Stimulated activated CD4-positive, alpha-beta T cell treated with anti-CD3 and anti-CD28 coated beads, Interleukin-4, amount 100 ng/mL, for 4 hours (primary cell): ENCODE results near the gene CCDC106.

Experiments
- DNase-seq, 2 experiments: peaks; one replicate each; pipeline ENCODE4 v3.0.0-alpha.2; 2020

The CCDC106 gene

DNA sequence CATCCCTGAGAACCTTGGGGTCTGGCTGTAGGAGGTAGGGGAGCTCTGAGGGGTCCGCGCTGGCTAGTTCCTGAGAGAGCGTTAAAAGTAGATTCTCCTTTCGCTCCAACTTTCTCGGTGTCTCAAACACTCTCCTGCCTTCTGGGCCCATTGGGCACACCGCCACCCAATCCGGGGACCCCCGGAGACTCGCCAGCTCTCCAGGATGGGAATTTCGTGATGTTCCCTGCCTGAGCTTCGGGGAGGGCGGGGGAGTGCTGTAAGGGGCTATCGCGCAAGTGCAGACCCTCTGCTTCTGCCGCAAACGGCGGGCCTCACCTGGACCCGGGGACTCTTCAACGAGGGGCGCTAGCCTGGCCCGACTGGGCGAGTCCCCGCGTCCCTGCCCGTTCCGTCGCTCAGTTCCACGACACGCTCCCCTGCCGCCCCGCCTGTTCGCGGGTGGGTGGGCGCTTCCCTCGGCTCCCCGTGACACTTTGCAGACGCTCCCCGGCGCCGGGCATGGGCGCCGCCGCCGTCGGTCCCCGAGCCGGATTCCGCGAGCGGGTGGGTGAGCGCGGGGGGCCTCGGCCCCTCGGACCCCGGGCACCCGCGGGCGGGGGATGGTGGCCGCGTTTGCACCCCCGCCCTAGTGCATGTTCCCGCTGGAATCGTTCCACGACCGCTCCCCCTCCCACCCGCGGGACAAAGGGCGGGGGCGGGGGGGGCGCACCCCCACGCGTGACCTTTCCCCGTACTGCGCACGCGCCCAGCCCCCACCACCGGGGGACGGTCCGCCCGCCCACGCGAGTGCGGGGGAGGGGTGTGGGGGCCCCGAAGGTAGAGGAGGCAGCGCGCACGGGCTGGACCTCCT lies at the start of gene CCDC106:
Gene CCDC106, plus strand, starts transcription at position 481 of the 853 bp plus-strand sequence. CDS start 835 bp downstream, outside the sequence.
- DNase-seq: peak; percentile 59 to 64

DNA sequence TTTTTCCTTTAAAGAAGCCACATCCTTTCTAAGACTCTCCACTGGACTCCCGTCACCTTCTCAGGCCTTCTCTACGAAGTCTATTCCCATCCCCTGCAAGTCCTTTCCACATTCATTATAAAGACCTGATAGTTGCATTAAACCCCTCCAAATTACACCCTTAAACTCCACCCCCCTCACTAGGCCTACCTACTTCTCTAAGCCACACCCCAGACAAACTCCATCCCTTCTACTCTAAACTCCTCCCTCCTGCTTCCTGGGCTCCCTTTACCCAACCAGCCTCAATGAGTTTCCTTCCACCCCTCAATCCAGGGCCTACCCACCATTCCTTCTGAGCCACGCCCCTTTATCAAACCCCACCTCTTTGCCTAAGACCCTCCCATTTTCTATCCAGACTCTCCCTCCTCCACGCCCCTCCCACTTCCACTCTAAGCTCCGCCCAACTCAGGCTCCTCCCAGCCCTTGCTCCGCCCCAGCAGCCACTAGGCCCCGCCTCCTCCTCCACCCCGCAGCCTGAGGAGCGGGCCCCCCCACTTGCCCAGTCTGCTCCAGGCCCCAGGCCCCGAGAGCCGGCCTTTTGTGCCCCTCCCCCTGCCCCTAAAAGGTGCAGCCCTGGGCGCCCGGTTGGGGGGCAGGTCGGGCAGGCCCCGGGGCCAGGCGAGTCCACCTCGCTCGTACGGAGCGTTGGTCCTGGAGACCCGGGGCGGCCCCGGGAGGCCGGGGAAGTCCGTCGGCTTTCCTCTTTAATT lies 49.1 kb upstream of the CCDC106 start:
- DNase-seq: peak; percentile 87 to 89

DNA sequence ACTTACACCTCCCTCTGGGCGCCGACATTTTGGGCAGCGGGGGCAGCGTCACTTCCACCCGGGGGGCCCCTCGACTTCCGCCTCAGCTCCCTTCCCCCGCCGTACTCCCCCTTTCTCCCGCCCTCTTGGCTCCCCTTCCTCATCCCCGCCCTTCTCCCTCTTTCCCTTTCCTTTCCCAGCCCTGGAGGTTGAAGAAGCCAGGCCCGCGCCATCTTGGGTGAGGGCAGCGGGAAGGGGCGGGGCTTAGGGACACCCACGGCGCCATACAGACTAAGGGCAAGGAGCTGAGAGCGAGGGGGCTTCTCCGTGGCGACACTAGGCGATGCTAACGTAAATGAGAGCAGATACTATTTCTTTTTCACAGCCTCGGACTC lies 48.6 kb upstream of the CCDC106 start, which contains the start of gene FIZ1:
Gene FIZ1, minus strand, starts transcription at position 50 of the 374 bp plus-strand sequence. CDS start 1,652 bp downstream, outside the sequence.
- peak; percentile 93 to 95 for DNase-seq

DNA sequence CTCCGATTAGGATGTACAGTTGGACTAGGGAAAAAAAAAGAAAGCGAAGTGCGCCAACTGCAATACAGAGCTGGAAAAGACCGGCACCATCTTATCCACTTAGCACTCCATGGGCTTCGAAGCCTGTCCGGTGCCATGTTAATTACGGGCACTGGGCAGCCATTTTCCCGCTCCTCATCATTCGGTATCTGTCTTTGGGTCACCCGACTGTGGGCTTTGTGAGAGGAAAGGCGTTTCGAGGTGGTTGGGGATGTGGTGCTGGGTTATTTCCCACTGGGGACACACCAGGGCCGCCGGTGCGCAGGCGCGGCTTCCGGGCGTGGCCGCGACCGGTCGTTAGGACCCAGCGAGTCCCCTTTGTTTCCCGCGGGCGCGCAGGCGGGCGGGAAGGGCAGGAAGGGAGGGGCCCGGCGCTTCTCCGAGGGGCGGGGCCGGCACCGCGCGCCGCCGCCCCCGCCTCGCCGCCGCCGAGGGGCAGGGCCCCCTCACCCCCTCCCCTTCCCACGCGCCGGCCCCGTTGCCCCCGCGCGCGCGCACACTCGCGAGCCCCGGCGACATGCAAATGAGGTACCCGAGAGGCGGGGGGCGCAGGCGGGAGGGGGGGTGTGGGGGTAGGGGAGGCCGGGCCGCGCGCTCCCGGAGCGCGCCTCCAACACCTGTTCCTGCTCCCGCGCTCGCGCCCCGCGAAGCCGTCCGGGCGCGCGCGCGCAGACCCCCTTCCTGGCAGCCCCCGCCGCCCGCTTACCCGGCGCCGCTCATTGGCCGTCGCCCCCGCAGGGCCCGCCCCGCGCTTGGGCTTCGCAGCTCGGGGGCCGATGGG lies 48.0 kb upstream of the CCDC106 start, which contains the start of gene ZNF524:
Gene ZNF524, plus strand, starts transcription at position 447 of the 820 bp plus-strand sequence. CDS start 1,825 bp downstream, outside the sequence.
- peak; percentile 82 to 84 for DNase-seq

DNA sequence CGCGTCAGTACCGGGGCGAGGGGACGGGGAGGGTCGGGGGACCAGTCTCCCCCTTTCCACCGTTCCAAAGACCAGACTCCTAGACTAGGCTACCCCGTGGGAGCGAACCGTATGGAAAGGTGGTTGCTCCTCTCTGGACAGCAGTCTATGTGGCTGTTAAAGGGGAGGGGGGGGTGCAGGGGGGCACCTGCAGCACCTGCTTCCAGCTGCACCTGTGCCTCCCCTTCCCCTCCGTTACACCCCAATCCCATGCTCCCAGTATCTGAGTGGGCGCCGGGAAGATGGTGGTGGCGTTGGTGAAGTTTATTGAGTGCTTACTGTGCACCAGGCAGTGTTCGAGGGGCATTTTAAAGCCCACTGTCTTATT lies 47.4 kb upstream of the CCDC106 start:
- DNase-seq: no peak

DNA sequence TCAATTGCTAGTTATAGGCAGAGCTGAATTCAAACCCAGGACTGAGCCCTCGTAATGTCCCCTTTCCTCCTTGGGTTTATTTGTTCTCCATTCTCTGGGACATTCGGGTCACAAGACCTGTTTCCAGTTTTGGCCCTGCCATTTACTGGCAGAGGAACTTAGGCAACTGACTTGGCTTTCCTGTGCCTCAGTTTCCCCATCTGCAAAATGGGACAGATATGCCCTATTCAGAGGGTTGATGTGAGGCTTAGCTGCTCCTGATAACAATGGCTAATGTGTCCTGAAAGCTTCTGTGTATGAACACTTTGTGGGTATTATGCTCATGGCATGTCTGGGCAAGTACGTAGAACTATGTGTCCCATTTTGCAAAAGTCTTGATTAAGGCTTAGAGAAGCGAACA lies 46.9 kb upstream of the CCDC106 start:
- DNase-seq: no peak

DNA sequence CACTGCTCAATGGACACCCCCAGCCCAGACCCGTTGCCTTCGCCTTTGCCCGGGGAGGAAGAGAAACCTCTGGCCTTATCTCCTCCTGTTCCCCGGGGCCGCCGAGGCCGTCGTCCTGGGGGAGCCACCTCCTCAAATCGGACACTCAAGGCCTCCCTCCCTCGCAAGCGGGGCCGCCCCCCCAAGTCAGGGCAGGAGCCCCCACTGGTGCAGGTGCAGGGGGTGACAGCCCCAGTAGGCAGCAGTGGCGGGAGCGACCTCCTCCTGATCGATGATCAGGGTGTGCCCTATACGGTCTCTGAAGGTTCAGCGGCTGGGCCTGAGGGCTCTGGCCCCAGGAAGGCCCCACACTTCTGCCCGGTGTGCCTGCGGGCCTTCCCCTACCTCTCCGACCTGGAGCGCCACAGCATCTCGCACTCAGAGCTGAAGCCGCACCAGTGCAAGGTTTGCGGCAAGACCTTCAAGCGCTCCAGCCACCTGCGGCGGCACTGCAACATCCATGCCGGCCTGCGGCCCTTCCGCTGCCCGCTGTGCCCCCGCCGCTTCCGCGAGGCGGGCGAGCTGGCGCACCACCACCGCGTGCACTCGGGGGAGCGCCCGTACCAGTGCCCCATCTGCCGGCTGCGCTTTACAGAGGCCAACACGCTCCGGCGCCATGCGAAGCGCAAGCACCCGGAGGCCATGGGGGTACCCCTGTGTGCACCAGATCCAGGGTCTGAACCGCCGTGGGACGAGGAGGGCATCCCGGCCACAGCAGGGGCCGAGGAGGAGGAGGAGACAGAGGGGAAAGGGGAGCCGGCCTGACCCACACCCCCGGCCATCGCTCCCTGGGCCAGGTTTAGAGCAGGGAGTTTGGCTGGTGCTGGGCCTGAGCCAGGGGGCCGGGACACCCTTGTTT lies 45.7 kb upstream of the CCDC106 start:
- DNase-seq: no peak

DNA sequence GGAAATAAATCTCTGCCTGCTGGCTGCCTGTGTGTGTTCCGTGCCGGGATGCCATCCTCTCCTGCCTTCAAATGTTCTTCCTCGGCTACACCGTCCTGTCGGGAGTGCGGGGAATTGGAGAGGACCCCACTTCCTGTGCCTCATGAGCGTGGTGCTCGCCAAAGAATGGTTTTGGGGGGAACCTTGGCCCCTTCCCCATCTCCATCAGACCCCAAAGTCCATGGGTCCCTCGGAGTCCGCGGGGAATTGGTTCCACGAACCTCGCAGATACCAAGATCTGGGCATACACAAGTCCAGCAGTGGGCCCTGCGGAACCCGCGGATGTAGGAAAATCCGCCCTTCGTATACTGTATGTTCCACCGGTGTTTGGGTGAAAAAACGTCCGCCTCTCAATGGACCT lies 44.9 kb upstream of the CCDC106 start:
- no peak for DNase-seq

DNA sequence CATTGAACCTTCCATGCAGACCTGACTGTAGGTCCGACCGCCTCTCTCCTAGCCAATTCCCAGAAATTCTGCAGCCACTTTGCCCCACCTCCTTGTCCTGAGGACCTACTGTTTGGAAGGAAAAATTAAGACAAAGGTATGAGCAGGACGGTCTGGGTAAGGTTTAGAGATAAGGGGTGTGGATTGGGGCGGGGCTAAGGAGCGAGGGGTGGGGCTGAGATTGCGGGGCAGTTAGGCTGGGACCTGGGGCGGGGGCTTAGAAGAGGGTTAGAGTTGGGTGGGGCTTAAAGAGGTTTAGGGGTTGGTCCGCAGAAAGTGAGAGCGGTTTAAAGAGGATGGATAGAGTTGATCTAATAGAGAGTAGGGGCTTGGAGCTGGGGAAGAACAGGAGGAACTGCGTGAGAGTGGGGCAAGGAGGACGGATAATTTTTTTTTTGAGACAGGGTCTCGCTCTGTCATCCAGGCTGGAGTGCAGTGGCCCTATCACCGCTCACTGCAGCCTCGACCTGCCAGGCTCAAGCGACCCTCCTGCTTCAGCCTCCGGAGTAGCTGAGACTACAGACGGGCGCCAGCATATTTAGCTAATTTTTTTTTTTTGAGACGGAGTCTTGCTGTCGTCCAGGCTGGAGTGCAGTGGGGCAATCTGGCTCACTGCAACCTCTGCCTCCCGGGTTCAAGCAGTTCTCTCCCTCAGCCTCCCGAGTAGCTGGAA lies 44.3 kb upstream of the CCDC106 start:
- DNase-seq: no peak

DNA sequence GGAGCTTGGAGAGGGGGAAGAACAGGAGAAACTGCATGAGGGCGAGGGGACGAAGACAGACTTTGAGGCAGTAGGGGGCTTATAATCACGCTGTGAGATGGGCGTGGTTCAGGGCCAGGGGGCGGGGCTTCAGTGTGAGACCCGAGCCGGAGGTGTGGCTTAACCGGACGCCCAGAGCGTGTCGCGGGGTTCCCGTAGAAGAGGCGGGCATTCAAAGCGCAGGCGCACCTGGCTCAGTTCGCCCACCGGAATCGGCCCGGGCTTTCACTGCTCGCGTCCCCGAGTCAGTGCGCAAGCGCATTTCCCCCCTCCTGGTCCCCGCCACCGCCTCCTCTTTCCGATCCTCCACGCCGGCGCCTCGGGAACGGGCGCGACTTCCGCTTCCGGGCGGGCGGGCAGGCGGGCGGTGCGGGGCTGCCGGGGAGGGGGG lies 42.8 kb upstream of the CCDC106 start:
- peak; percentile 99 for DNase-seq

DNA sequence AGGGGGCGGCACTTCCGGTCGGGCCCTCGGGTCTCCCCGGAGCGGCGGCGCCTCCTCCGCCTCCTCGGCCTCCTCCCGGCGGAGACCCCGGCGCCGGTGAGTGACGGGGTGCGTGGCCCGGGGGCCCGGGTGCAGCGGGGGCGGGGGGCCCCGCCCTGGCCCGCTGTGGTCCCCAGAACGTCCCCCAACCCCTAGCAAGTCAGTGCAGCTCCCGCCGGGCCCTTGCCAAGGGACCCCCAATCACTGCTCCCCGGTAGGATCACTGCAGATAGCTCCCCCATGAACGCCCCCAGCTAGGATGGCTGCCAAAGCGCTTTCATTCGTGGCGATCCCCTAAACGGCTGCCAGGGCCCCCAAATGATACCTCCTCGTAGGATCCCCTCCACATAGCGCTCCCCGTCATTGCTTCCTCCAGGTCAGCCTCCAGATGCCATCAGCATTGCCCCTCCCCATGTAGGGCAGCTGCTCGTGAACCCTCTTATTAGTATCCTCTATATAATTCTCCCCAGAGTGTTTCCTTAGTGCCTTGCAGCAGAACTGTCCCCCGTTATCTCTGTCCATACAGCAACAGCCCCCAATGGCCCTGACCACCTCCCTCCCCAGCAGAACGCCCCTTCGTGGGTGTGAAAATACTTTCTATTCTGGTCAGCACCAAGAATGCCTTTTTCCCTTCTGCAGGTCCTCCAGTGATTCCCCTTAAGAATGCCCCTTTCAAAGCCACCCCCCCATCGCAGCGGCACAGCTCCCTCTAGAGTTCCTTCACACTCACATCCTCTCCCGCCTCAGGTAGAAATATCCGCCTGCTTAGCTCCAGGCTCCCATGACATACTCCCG lies 42.2 kb upstream of the CCDC106 start, which contains the start of gene ZNF865:
Gene ZNF865, plus strand, starts transcription at position 11 of the 834 bp plus-strand sequence. CDS start 7,972 bp downstream, outside the sequence.
- DNase-seq: peak; percentile 62 to 63

DNA sequence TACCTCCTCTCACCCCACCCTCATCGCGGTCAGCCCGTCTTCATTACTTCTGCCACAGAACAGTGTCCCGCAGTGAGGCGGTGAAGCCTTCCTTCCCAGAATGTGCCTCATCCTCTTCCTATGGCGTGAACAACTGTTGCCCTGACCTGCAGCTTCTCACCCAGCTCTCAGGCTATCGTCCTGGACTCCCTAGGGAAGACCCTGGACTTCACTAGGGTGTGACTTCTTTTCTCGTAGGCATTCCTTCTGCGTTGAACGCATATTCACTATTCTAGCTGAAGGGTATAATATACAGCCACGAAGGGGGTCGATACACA lies 41.6 kb upstream of the CCDC106 start:
- DNase-seq: no peak

DNA sequence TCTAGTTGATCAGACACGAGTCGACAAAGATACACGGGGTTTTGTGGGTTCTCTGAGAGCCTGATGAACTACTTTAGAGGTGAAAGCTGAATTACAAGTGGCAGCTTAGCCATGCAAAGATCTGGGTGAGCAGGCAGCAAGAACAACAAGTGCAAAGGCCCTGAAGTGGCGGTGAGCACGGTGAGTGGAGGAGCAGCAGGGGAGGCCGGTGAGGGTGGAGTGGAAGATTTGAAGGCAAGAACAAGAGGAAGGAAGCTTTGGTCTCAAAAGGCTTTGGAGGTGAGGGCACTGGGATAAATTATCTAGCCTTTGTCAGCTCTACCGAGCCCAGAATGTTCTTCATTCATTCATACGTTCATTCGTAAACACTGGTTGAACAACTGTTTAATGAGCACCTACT lies 41.2 kb upstream of the CCDC106 start:
- no peak for DNase-seq

DNA sequence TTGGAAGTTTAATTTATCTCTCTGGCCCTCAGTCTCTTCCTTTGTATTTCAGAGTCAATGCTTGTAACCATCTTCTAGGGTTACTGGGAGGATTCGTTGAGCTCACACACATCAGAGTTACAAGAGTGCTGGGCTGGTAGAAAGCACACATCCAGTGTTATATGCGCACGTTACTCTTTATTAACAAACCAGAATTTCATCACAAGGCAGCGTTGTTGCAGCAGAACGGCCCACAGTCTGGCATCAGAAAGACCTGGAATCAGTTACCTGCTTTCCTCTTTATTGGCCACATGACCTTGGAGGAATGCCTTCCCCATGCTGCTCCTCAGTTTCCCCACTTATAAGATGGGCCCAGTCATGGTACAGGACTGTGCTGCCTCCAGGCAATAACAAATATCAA lies 38.7 kb upstream of the CCDC106 start:
- no peak for DNase-seq

DNA sequence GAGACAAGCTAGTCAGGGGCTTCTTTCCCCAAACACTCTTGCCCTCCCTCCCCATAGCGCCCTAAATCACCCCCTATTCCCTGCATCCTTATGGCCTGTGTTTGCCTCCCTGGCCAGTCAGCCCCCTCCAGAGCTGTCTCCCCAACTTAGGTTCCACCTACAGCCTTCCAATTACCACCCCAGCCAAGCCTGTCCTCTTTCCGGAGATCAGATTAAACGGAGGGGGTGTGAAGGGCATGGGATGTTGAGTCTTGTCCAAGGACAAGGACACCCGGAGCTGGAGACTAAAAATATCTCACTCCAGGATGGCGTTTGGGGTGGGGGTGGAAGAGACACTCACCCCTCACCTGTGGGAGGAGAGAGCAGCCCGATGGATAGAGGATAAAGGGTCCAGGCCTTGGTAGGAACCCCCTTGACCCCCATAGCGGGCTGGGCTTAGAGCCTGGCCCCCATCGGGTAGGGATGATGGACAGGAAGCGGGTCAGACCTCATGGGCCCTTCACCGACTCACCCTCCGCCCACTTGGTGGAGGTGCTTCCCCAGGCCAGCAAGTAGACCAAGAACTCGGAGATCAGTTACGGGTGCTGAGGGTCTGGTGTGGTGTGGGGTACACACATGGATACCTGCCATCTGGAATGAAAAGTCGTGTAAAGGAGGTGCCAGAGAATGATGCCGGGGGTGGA lies 36.6 kb upstream of the CCDC106 start:
- no peak for DNase-seq

DNA sequence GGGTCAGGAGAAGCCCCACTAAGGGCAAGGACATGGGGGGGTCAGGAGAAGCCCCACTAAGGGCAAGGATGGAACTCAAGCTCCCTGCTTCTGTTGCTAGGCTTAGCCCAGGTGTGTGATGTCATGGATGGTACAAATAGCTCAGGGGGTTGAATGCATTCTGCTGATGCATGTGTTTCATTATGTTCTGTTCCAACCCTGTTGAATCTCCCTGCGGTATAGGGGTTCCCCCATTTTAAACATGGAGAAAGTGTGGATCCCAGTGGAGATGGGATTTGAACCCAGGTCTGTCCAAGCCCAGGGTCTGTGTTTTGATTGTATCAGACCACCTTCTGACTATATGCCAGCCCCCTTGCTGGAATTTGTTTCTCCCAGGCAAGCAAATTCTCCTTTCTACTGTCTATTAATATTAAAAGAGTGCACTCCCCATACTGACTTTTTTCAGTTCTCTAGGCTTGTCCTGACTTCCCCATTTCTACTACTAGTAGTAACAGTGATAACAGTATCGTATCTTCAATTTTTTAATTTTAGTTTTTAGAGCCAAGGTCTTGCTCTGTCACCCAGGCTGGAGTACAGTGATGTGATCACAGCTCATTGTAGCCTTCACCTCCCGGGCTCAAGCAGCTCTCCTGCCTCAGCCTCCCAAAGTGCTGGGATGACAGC lies 35.9 kb upstream of the CCDC106 start:
- no peak for DNase-seq

DNA sequence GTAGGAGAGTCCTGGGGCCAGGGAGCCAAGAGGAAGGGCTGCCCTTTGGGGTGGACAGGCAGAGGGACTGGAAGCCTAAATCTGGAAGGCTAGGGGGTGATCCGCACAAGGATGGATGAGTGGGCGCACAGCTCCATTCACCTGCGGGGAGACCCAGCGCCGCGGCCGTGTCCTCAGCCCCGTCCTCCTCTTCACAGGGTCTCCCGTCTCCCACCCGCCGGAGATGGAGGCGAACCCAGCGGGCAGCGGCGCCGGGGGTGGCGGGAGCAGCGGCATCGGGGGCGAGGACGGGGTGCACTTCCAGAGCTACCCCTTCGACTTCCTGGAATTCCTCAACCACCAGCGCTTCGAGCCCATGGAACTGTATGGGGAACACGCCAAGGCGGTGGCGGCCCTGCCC lies 34.6 kb upstream of the CCDC106 start:
- no peak for DNase-seq

DNA sequence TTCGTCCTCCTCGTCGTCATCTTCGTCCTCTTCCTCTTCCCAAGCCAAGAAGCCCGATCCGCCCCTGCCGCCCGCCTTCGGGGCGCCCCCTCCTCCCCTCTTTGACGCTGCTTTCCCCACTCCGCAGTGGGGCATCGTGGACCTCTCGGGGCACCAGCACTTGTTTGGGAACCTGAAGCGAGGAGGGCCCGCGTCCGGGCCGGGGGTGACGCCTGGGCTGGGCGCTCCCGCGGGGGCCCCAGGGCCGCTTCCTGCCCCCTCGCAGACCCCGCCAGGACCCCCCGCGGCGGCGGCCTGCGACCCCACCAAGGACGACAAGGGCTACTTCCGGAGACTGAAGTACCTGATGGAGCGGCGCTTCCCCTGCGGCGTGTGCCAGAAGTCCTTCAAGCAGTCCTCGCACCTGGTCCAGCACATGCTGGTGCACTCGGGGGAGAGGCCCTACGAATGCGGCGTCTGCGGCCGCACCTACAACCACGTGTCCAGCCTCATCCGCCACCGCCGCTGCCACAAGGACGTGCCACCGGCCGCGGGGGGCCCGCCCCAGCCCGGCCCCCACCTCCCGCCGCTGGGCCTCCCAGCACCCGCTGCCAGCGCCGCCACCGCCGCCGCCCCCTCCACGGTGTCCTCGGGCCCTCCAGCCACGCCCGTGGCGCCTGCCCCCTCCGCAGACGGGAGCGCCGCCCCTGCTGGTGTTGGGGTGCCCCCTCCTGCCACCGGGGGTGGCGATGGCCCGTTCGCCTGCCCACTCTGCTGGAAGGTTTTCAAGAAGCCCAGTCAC lies 33.9 kb upstream of the CCDC106 start:
- DNase-seq: no peak
